H1 (cell line): Measurements from ENCODE around the gene ZNF618. TPM values are rescaled to one million over a fixed set of nuclear protein-coding genes. Genes with fewer than 3 reads are reported as not detected.
A peak's percentile ranks its signal among the peaks of the same experiment; 100 is the strongest.

Experiments used
- CTCF ChIA-PET: fragments of 300-600 bp; sonication (Branson Sonifier 250); formaldehyde crosslinking; loops from one replicate; lab custom pipeline; 2021; ENCODE audit not compliant: partially characterized antibody; lab: Charles Lee
- POLR2A ChIA-PET: fragments of 300-600 bp; sonication (Branson Sonifier 250); formaldehyde crosslinking; loops from one replicate; lab custom pipeline; 2021; ENCODE audit warnings: inconsistent platforms; ENCODE audit not compliant: partially characterized antibody; lab: Charles Lee
- DNase-seq, 2 experiments: peaks; one replicate each; pipeline versions ENCODE4 v3.0.0 to v3.0.0-alpha.2; 2010 to 2022; ENCODE audit warnings: low spot score in 2 of 2, low read depth in 1 of 2, mixed read lengths in 1 of 2
- FAIRE-seq: peaks from 2 replicates; lab custom pipeline; 2011; peaks lifted over from hg19 to GRCh38; lab: Jason Lieb, UNC
- H2AFZ ChIP-seq: 2 replicates; pipeline ENCODE4 v1.8.1; 2012; ENCODE audit warnings: low read length, inconsistent platforms
- H2AK5ac ChIP-seq: 2 replicates; pipeline ENCODE4 v1.6.1; 2013; ENCODE audit warnings: low read depth, low read length
- H2BK120ac ChIP-seq: replicated peaks from 2 replicates; pipeline ENCODE3; 2013; ENCODE audit warnings: low read depth, low read length, inconsistent platforms
- H2BK12ac ChIP-seq: 2 replicates; pipeline ENCODE4 v1.6.1; 2013; ENCODE audit warnings: low read depth, low read length
- H2BK15ac ChIP-seq: 2 replicates; pipeline ENCODE4 v1.6.1; 2013; ENCODE audit warnings: low read length
- H2BK20ac ChIP-seq: 2 replicates; pipeline ENCODE4 v1.6.1; 2013; ENCODE audit warnings: low read length
- H2BK5ac ChIP-seq: 2 replicates; pipeline ENCODE4 v1.6.1; 2013; ENCODE audit warnings: low read depth, low read length
- H3K14ac ChIP-seq: 2 replicates; pipeline ENCODE4 v1.6.1; 2013; ENCODE audit warnings: inconsistent platforms; ENCODE audit not compliant: insufficient read length
- H3K18ac ChIP-seq: 2 replicates; pipeline ENCODE4 v1.6.1; 2013; ENCODE audit warnings: low read length; ENCODE audit errors: extremely low read depth
- H3K23ac ChIP-seq: 2 replicates; pipeline ENCODE4 v1.6.1; 2013; ENCODE audit warnings: inconsistent platforms; ENCODE audit not compliant: insufficient read length
- H3K23me2 ChIP-seq: 2 replicates; pipeline ENCODE4 v1.6.1; 2013; ENCODE audit warnings: low read depth, low read length
- H3K27ac ChIP-seq: 2 replicates; pipeline ENCODE4 v1.6.1; 2011; ENCODE audit warnings: low read depth, low read length, inconsistent platforms
- H3K27me3 ChIP-seq, 4 experiments: replicated peaks in 1 of 4; 1 replicate in 1 of 4; 2 replicates in 3 of 4; pipeline versions ENCODE4 v1.6.1 to v1.8.1; 2011 to 2013; ENCODE audit warnings: low read length in 3 of 4, mild to moderate bottlenecking in 3 of 4, inconsistent platforms in 2 of 4, mixed read lengths in 2 of 4, moderate library complexity in 1 of 4; ENCODE audit not compliant: control insufficient read depth in 3 of 4, insufficient read depth in 3 of 4; ENCODE audit errors: extremely low read depth in 1 of 4
- H3K36me3 ChIP-seq, 4 experiments: 2 replicates each; pipeline versions ENCODE4 v1.6.1 to v1.8.1; 2011 to 2013; ENCODE audit warnings: mild to moderate bottlenecking in 4 of 4, low read length in 3 of 4, moderate library complexity in 2 of 4, control low read depth in 1 of 4, inconsistent platforms in 1 of 4; ENCODE audit not compliant: insufficient read depth in 4 of 4, control insufficient read depth in 2 of 4
- H3K4ac ChIP-seq: replicated peaks from 2 replicates; pipeline ENCODE3; 2013; ENCODE audit warnings: low read length, low read depth, mixed read lengths, inconsistent platforms; ENCODE audit not compliant: insufficient read length
- H3K4me1 ChIP-seq, 4 experiments: replicated peaks in 1 of 4; 1 replicate in 1 of 4; 2 replicates in 3 of 4; pipeline versions ENCODE4 v1.6.1 to v1.8.1; 2011 to 2013; ENCODE audit warnings: low read length in 3 of 4, inconsistent platforms in 2 of 4, mixed read lengths in 1 of 4; ENCODE audit not compliant: insufficient read depth in 4 of 4, control insufficient read depth in 3 of 4
- H3K4me2 ChIP-seq, 2 experiments: 2 replicates each; pipeline versions ENCODE4 v1.6.1 to v1.8.1; 2011 to 2013; ENCODE audit warnings: low read depth in 2 of 2, low read length in 2 of 2, control low read depth in 1 of 2, inconsistent platforms in 1 of 2, mild to moderate bottlenecking in 1 of 2; ENCODE audit not compliant: insufficient read depth in 1 of 2
- H3K4me3 ChIP-seq, 4 experiments: fragments of 200-600, 300-600 bp in 1 of 4; sonication (generic), shearing (Covaris generic), sonication (Bioruptor Twin) in 1 of 4; 2 replicates each; pipeline versions ENCODE4 v1.5.1 to v1.8.1; 2011 to 2016; ENCODE audit warnings: low read length in 4 of 4, low read depth in 3 of 4, control low read depth in 2 of 4, inconsistent platforms in 2 of 4, mild to moderate bottlenecking in 2 of 4, mixed read lengths in 1 of 4, moderate library complexity in 1 of 4; ENCODE audit not compliant: insufficient read depth in 2 of 4; ENCODE audit errors: extremely low read depth in 1 of 4
- H3K56ac ChIP-seq: replicated peaks from 2 replicates; pipeline ENCODE3; 2013; ENCODE audit warnings: low read depth, mild to moderate bottlenecking, mixed read lengths, low read length, inconsistent platforms; ENCODE audit not compliant: insufficient read length
- H3K79me1 ChIP-seq: 2 replicates; pipeline ENCODE4 v1.6.1; 2013; ENCODE audit warnings: low read depth, low read length, control low read depth
- H3K79me2 ChIP-seq, 2 experiments: 2 replicates each; pipeline versions ENCODE4 v1.6.1 to v1.8.1; 2012 to 2013; ENCODE audit warnings: low read length in 2 of 2, mild to moderate bottlenecking in 2 of 2, inconsistent platforms in 1 of 2; ENCODE audit not compliant: insufficient read depth in 2 of 2, control insufficient read depth in 1 of 2
- H3K9ac ChIP-seq, 4 experiments: replicated peaks in 1 of 4; 1 replicate in 1 of 4; 2 replicates in 3 of 4; pipeline versions ENCODE4 v1.6.1 to v1.8.1; 2011 to 2013; ENCODE audit warnings: low read depth in 3 of 4, low read length in 3 of 4, control low read depth in 2 of 4, mild to moderate bottlenecking in 2 of 4, moderate library complexity in 2 of 4, inconsistent platforms in 1 of 4; ENCODE audit errors: extremely low read depth in 1 of 4
- H3K9me3 ChIP-seq, 2 experiments: 2 replicates each; pipeline versions ENCODE4 v1.6.1 to v1.8.1; 2012 to 2013; ENCODE audit warnings: mild to moderate bottlenecking in 2 of 2, moderate library complexity in 2 of 2, control low read depth in 1 of 2, inconsistent platforms in 1 of 2, low read depth in 1 of 2, low read length in 1 of 2, mixed read lengths in 1 of 2; ENCODE audit not compliant: insufficient read depth in 2 of 2
- H4K20me1 ChIP-seq, 2 experiments: replicated peaks in 1 of 2; 2 replicates each; pipeline versions ENCODE3 to v1.8.1; 2011 to 2013; ENCODE audit warnings: inconsistent platforms in 2 of 2, low read length in 2 of 2, mild to moderate bottlenecking in 1 of 2; ENCODE audit not compliant: insufficient read depth in 2 of 2, control insufficient read depth in 1 of 2
- H4K5ac ChIP-seq: 2 replicates; pipeline ENCODE4 v1.6.1; 2013; ENCODE audit warnings: low read length, low read depth, mixed read lengths, inconsistent platforms; ENCODE audit not compliant: insufficient read length
- H4K8ac ChIP-seq: 2 replicates; pipeline ENCODE4 v1.8.0; 2013; ENCODE audit warnings: mild to moderate bottlenecking, moderate library complexity, low read length, inconsistent platforms; ENCODE audit not compliant: insufficient read depth; ENCODE audit errors: extremely low read depth
- H4K91ac ChIP-seq: replicated peaks from 2 replicates; pipeline ENCODE3; 2013; ENCODE audit warnings: low read length, mixed read lengths, inconsistent platforms; ENCODE audit not compliant: insufficient read length
- BACH1 ChIP-seq: IDR thresholded peaks from 2 replicates; pipeline ENCODE4 v1.6.1; 2012; ENCODE audit warnings: low read length, improper control_type of control experiment
- CHD2 ChIP-seq: IDR thresholded peaks from 2 replicates; pipeline ENCODE4 v1.6.1; 2012; ENCODE audit warnings: low read length, improper control_type of control experiment
- CREB1 ChIP-seq: IDR thresholded peaks from 2 replicates; pipeline ENCODE4 v1.6.1; 2012; ENCODE audit warnings: inconsistent platforms
- GABPA ChIP-seq: IDR thresholded peaks from 2 replicates; pipeline ENCODE4 v1.6.1; 2011; ENCODE audit warnings: mild to moderate bottlenecking, low read length, moderate library complexity, borderline replicate concordance; ENCODE audit not compliant: insufficient read depth
- MAX ChIP-seq: IDR thresholded peaks from 2 replicates; pipeline ENCODE4 v1.6.1; 2012; ENCODE audit warnings: inconsistent platforms
- POLR2A ChIP-seq, 2 experiments: IDR thresholded peaks; 1 replicate in 1 of 2; 2 replicates in 1 of 2; pipeline ENCODE4 v1.6.1; 2011; ENCODE audit warnings: low read depth in 2 of 2, low read length in 2 of 2, mild to moderate bottlenecking in 2 of 2; ENCODE audit errors: control extremely low read depth in 1 of 2
- POLR2AphosphoS5 ChIP-seq: IDR thresholded peaks from 2 replicates; pipeline ENCODE4 v1.6.1; 2011; ENCODE audit warnings: low read depth, low read length
- SP1 ChIP-seq: IDR thresholded peaks from 2 replicates; pipeline ENCODE4 v1.6.1; 2011; ENCODE audit warnings: low read depth, low read length
- SP2 ChIP-seq: IDR thresholded peaks from 2 replicates; pipeline ENCODE4 v1.6.1; 2012; ENCODE audit warnings: mild to moderate bottlenecking, low read length, inconsistent platforms
- TBP ChIP-seq: IDR thresholded peaks from 2 replicates; pipeline ENCODE4 v1.6.1; 2011; ENCODE audit warnings: low read depth, low read length, improper control_type of control experiment
- TCF12 ChIP-seq: IDR thresholded peaks from 2 replicates; pipeline ENCODE4 v1.6.1; 2011; ENCODE audit warnings: low read depth, mild to moderate bottlenecking, low read length
- WGBS, 2 experiments: shearing (Covaris generic) in 1 of 2; methylation state at CpG; one replicate each; pipeline versions ENCODE4 v1.1.6 to v1.1.7; 2013 to 2015; ENCODE audit warnings: low lambda C conversion rate in 2 of 2, mixed read lengths in 2 of 2, inconsistent platforms in 1 of 2, low coverage in 1 of 2, missing lambda C conversion rate in 1 of 2; ENCODE audit not compliant: insufficient replicate concordance in 2 of 2, insufficient coverage in 1 of 2, insufficient read length in 1 of 2; ENCODE audit errors: extremely low coverage in 1 of 2, missing lambda C conversion rate in 1 of 2; 5-methylcytosine and 5-hydroxymethylcytosine counted together
- polyA plus RNA-seq, 7 experiments: library from polyadenylated mRNA; depleted of rRNA in 3 of 7; stranded (reverse) in 5 of 7; unstranded in 2 of 7; fragments of >200 nt in 5 of 7; fragments of 200-250 nt in 2 of 7; gene quantifications; 1 replicate in 5 of 7; 2 replicates in 1 of 7; 4 replicates in 1 of 7; pipeline versions ENCODE4 v1.2.1 to v1.2.3, GENCODE V29; 2011 to 2013; ENCODE audit warnings: missing spikeins in 2 of 7, mixed read lengths in 2 of 7
- total RNA-seq: library from RNA; stranded (reverse); fragmentation: NEBNext Ultra II Directional; extraction: Animal tissue kit (Norgen Biotek cat#: 25700); gene quantifications from 2 replicates; pipeline ENCODE4 v1.2.1, GENCODE V29; 2021

The ZNF618 gene
- total and polyA plus RNA-seq, 2 of the 8 experiments (the other 6 are each of a cell fraction or from before 2014, with no cell fraction given) = 9.6 to 28.5 TPM

DNA sequence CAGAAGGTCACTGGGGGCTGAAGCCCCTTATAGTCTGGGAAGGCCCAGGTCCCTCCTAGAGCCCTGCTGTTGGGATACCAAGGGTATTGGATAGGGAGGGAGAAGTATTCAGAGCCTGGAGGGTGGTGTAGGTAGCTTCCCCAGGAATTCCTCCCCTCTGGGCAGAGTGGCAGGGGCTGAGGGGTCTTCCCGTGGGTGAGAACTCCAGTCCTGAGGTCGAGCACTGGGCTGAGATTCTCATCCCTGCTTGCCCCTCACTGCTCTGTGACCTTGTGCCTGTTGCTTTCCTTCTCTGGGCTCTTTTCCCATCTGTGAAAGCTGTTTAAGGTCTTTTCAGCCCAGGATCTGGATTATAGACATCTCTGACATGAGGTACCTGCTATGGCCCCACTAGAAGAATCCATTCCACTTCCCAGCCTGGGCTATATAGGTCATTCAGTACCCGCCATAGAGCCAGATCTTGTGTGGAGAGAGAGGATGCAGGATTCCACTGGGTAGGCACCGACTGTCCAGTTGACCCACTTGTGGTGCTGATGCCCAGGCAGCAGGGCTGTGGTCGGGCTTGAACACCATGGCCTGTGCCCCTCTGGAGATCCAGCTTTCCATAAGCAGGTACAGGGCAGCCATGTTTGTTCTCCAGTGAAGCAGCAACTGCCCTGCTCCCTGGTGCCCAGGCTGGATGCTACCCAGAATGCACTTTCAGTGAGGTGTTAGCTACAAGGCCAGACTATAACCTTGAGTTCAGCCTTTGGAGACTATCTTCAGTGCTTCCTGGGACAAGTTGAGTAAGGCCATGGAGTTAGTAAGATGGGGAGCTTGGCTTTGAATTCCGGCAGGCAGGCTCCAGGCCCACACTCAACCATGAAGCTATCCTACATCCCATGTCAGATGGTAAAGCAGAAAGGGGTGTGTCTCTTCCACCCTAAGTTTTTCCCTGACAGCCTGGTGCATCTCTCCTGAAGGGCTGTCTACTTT is 141.9 kb downstream of the ZNF618 start:
- H2BK5ac ChIP-seq = no peak overlapping the region
- no peak overlapping the region for H3K27ac ChIP-seq
- H4K8ac ChIP-seq = no peak overlapping the region
- DNase-seq = peak in 1 of 2 experiments; percentile 30
- H3K4me1 ChIP-seq = no peaks in the 10 kb centered on the region
- H3K23ac ChIP-seq = no peak overlapping the region
- peaks cover 0 to 3% of the 10 kb centered on the region in 2 experiments; a peak in 1 of 4 replicates for H3K9me3 ChIP-seq
- H2AK5ac ChIP-seq = no peak overlapping the region
- WGBS, 2 experiments = 68% methylated on average over 4 of the region's 6 CpGs; no CpG with 5 or more reads in 1 of the 2 experiments
- peaks cover 0 to 9% (median 7%) of the 10 kb centered on the region in 4 experiments; a peak in 6 of 8 replicates for H3K36me3 ChIP-seq
- no peaks in the 10 kb centered on the region for H3K79me1 ChIP-seq
- no peak overlapping the region for H3K4me3 ChIP-seq
- no peak overlapping the region for H2BK12ac ChIP-seq
- no peaks in the 10 kb centered on the region for H3K23me2 ChIP-seq
- no peak overlapping the region for H4K91ac ChIP-seq
- no peak overlapping the region for H3K9ac ChIP-seq
- H3K14ac ChIP-seq = no peak overlapping the region
- H2BK20ac ChIP-seq = no peak overlapping the region
- no peak overlapping the region for H2BK15ac ChIP-seq
- H3K79me2 ChIP-seq = no peaks in the 10 kb centered on the region
- no peaks in the 10 kb centered on the region for H4K20me1 ChIP-seq
- no peak overlapping the region for H2AFZ ChIP-seq
- H3K4ac ChIP-seq = no peak overlapping the region
- H2BK120ac ChIP-seq = no peak overlapping the region
- no peak overlapping the region for H3K18ac ChIP-seq
- no peak overlapping the region for H4K5ac ChIP-seq
- ChIA-PET CTCF (interaction anchor here (0.8 to 2.5 kb wide), 7 partner anchors 10 to 336 kb away, joined by 3 to 9 read pairs (median 3); no protein-coding TSS in a partner anchor), POLR2A (no interaction called here)
- no peak overlapping the region for H3K56ac ChIP-seq
- no peaks in the 10 kb centered on the region for H3K27me3 ChIP-seq
- no peak overlapping the region for H3K4me2 ChIP-seq
- FAIRE-seq = no peak
- TF ChIP-seq BACH1 (no peak), TCF12 (no peak), TBP (no peak), SP1 (no peak), POLR2AphosphoS5 (no peak), CHD2 (no peak), GABPA (no peak), CREB1 (no peak), MAX (no peak), POLR2A (IDR thresholded peaks at IDR 0.05; ENCODE audit: control extremely low read depth in 1 of 2, low read depth in 2 of 2, low read length in 2 of 2) (no peak), SP2 (no peak)
